ENCODE data around the gene PRDM5. TPM values are rescaled to one million over a fixed set of nuclear protein-coding genes. Genes with fewer than 3 reads are reported as not detected.

Gene PRDM5
- total RNA-seq, 5 donors from 2014 or later (not counting 1 experiment from before 2014, with no cell fraction given), result 0.47 to 1.4 (median 0.86) TPM; not detected in 1

- no peaks in the 10 kb centered on the region for H3K4me1 ChIP-seq (ENCODE audit: control insufficient read depth in 1 of 2, extremely low read depth in 1 of 2, insufficient read depth in 2 of 2, low read length in 2 of 2)
- ATAC-seq (replicated peaks in 1 of 4) (no peak), DNase-seq (no peak)
- no peaks in the 10 kb centered on the region for H3K9me3 ChIP-seq
- ChIA-PET POLR2A (no interaction called here), CTCF (interaction anchor here in 1 of 2 donors (0.8 kb wide), 1 partner anchor 27 kb away, joined by 3 read pairs; no protein-coding TSS in a partner anchor)
- H3K27me3 ChIP-seq (replicated peaks in 1 of 2; ENCODE audit: control insufficient read depth in 2 of 2, extremely low read depth in 1 of 2, insufficient read depth in 2 of 2, low read length in 1 of 2), result peaks cover 0 to 2% of the 10 kb centered on the region in 2 experiments
- no peak overlapping the region for H3K27ac ChIP-seq (ENCODE audit: low read length)
- no peak overlapping the region for H3K4me3 ChIP-seq (ENCODE audit: control insufficient read depth in 1 of 2, extremely low read depth in 1 of 2, low read length in 1 of 2)
- no peak overlapping the region for H3K27ac Mint-ChIP-seq
- H3K9me3 Mint-ChIP-seq, result no peaks in the 10 kb centered on the region
- H3K36me3 ChIP-seq (ENCODE audit: control insufficient read depth in 2 of 2, extremely low read depth in 1 of 2, insufficient read depth in 1 of 2, low read length in 1 of 2), result no peaks in the 10 kb centered on the region
- H3K4me1 Mint-ChIP-seq, result no peaks in the 10 kb centered on the region
- peaks cover 6 to 9% of the 10 kb centered on the region in 2 donors for H3K27me3 Mint-ChIP-seq
- H3K36me3 Mint-ChIP-seq, result no peaks in the 10 kb centered on the region
- H3K4me3 Mint-ChIP-seq, result no peak overlapping the region
Observed at GRCh38 chr4:120693816-120694215, 228.7 kb downstream of the PRDM5 start.

- no peak for DNase-seq
- POLR2A ChIA-PET, result no interaction called here
- Histone ChIP-seq H3K36me3 (ENCODE audit: control insufficient read depth in 2 of 2, extremely low read depth in 1 of 2, insufficient read depth in 1 of 2, low read length in 1 of 2) (no peaks in the 10 kb centered on the region), H3K27me3 (replicated peaks in 1 of 2; ENCODE audit: control insufficient read depth in 2 of 2, extremely low read depth in 1 of 2, insufficient read depth in 2 of 2, low read length in 1 of 2) (peaks cover 0 to 2% of the 10 kb centered on the region in 2 experiments), H3K4me3 (ENCODE audit: control insufficient read depth in 1 of 2, extremely low read depth in 1 of 2, low read length in 1 of 2) (no peak overlapping the region), H3K27ac (ENCODE audit: low read length) (no peak overlapping the region), H3K9me3 (no peaks in the 10 kb centered on the region), H3K4me1 (ENCODE audit: control insufficient read depth in 1 of 2, extremely low read depth in 1 of 2, insufficient read depth in 2 of 2, low read length in 2 of 2) (no peaks in the 10 kb centered on the region)
- H3K4me1 Mint-ChIP-seq, result no peaks in the 10 kb centered on the region
- H3K4me3 Mint-ChIP-seq, result no peak overlapping the region
- no peak overlapping the region for H3K27ac Mint-ChIP-seq
- no peaks in the 10 kb centered on the region for H3K9me3 Mint-ChIP-seq
- no peaks in the 10 kb centered on the region for H3K36me3 Mint-ChIP-seq
- 83% methylated on average over 1 of the region's 2 CpGs for WGBS (ENCODE audit: insufficient coverage)
- CTCF ChIA-PET, result no interaction called here
- ATAC-seq (replicated peaks in 1 of 4), result no peak
- peaks cover 3 to 6% of the 10 kb centered on the region in 2 donors for H3K27me3 Mint-ChIP-seq
Observed at GRCh38 chr4:120692964-120693363, 229.6 kb downstream of the PRDM5 start.

DNA sequence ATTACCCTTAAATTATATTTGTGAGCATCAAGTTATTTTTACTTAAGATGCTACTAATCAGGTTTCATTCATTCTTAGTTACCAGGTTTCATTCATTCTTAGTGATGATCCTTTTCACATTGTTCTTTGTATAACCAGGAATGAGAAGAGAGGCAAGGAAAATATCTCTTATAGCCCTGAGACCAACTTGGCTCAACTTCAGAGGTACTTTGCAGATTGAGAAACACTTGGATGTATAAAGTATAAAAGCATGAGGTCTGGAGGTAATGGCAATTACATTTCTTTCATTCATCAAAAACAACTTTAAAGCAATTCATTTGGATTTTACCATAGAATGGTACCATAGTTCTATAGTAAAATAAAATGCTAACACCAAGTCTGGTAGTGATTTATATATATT, 231.0 kb downstream of the PRDM5 start:
- DNase-seq (no peak), ATAC-seq (replicated peaks in 1 of 4) (no peak)
- Histone ChIP-seq H3K36me3 (ENCODE audit: control insufficient read depth in 2 of 2, extremely low read depth in 1 of 2, insufficient read depth in 1 of 2, low read length in 1 of 2) (no peaks in the 10 kb centered on the region), H3K9me3 (no peaks in the 10 kb centered on the region), H3K4me1 (ENCODE audit: control insufficient read depth in 1 of 2, extremely low read depth in 1 of 2, insufficient read depth in 2 of 2, low read length in 2 of 2) (no peaks in the 10 kb centered on the region), H3K27ac (ENCODE audit: low read length) (no peak overlapping the region), H3K27me3 (replicated peaks in 1 of 2; ENCODE audit: control insufficient read depth in 2 of 2, extremely low read depth in 1 of 2, insufficient read depth in 2 of 2, low read length in 1 of 2) (peaks cover 0 to 2% of the 10 kb centered on the region in 2 experiments), H3K4me3 (ENCODE audit: control insufficient read depth in 1 of 2, extremely low read depth in 1 of 2, low read length in 1 of 2) (no peak overlapping the region)
- Mint-ChIP-seq H3K36me3 (no peaks in the 10 kb centered on the region), H3K4me3 (no peak overlapping the region), H3K9me3 (no peaks in the 10 kb centered on the region), H3K4me1 (no peaks in the 10 kb centered on the region), H3K27me3 (peaks cover 3 to 4% of the 10 kb centered on the region in 2 donors), H3K27ac (no peak overlapping the region)
- POLR2A ChIA-PET, result no interaction called here
- CTCF ChIA-PET, result no interaction called here

GRCh38 chr4:120691106-120691505, 231.4 kb downstream of the PRDM5 start:
- H3K4me3 Mint-ChIP-seq, result no peak overlapping the region
- ChIA-PET POLR2A (no interaction called here), CTCF (interaction anchor here in 1 of 2 donors (1.0 kb wide), 1 partner anchor 536 kb away, joined by 3 read pairs; no protein-coding TSS in a partner anchor)
- no peaks in the 10 kb centered on the region for H3K36me3 Mint-ChIP-seq
- peaks cover 0 to 2% of the 10 kb centered on the region in 2 experiments for H3K27me3 ChIP-seq (replicated peaks in 1 of 2; ENCODE audit: control insufficient read depth in 2 of 2, extremely low read depth in 1 of 2, insufficient read depth in 2 of 2, low read length in 1 of 2)
- H3K27ac Mint-ChIP-seq, result no peak overlapping the region
- DNase-seq (no peak), ATAC-seq (replicated peaks in 1 of 4) (no peak)
- H3K4me1 ChIP-seq (ENCODE audit: control insufficient read depth in 1 of 2, extremely low read depth in 1 of 2, insufficient read depth in 2 of 2, low read length in 2 of 2), result no peaks in the 10 kb centered on the region
- no peaks in the 10 kb centered on the region for H3K9me3 Mint-ChIP-seq
- no peaks in the 10 kb centered on the region for H3K9me3 ChIP-seq
- H3K27ac ChIP-seq (ENCODE audit: low read length), result no peak overlapping the region
- H3K4me3 ChIP-seq (ENCODE audit: control insufficient read depth in 1 of 2, extremely low read depth in 1 of 2, low read length in 1 of 2), result no peak overlapping the region
- peaks cover 3 to 4% of the 10 kb centered on the region in 2 donors for H3K27me3 Mint-ChIP-seq
- H3K4me1 Mint-ChIP-seq, result no peaks in the 10 kb centered on the region
- no peaks in the 10 kb centered on the region for H3K36me3 ChIP-seq (ENCODE audit: control insufficient read depth in 2 of 2, extremely low read depth in 1 of 2, insufficient read depth in 1 of 2, low read length in 1 of 2)

GRCh38 chr4:120688791-120689190, 233.7 kb downstream of the PRDM5 start:
- Histone ChIP-seq H3K4me1 (ENCODE audit: control insufficient read depth in 1 of 2, extremely low read depth in 1 of 2, insufficient read depth in 2 of 2, low read length in 2 of 2) (no peaks in the 10 kb centered on the region), H3K4me3 (ENCODE audit: control insufficient read depth in 1 of 2, extremely low read depth in 1 of 2, low read length in 1 of 2) (no peak overlapping the region), H3K9me3 (no peaks in the 10 kb centered on the region), H3K27me3 (replicated peaks in 1 of 2; ENCODE audit: control insufficient read depth in 2 of 2, extremely low read depth in 1 of 2, insufficient read depth in 2 of 2, low read length in 1 of 2) (peaks cover 0 to 2% of the 10 kb centered on the region in 2 experiments), H3K36me3 (ENCODE audit: control insufficient read depth in 2 of 2, extremely low read depth in 1 of 2, insufficient read depth in 1 of 2, low read length in 1 of 2) (no peaks in the 10 kb centered on the region), H3K27ac (ENCODE audit: low read length) (no peak overlapping the region)
- no CpG with 5 or more reads among the region's 3 CpGs for WGBS (ENCODE audit: insufficient coverage)
- no peaks in the 10 kb centered on the region for H3K9me3 Mint-ChIP-seq
- ChIA-PET POLR2A (no interaction called here), CTCF (no interaction called here)
- DNase-seq, result no peak
- H3K4me1 Mint-ChIP-seq, result no peaks in the 10 kb centered on the region
- no peak overlapping the region for H3K27ac Mint-ChIP-seq
- no peak for ATAC-seq (replicated peaks in 1 of 4)
- H3K27me3 Mint-ChIP-seq, result peaks cover under 1 to 2% of the 10 kb centered on the region in 2 donors
- H3K4me3 Mint-ChIP-seq, result no peak overlapping the region
- no peaks in the 10 kb centered on the region for H3K36me3 Mint-ChIP-seq

- no peak overlapping the region for H3K4me3 ChIP-seq (ENCODE audit: control insufficient read depth in 1 of 2, extremely low read depth in 1 of 2, low read length in 1 of 2)
- H3K4me1 Mint-ChIP-seq, result no peaks in the 10 kb centered on the region
- H3K27ac ChIP-seq (ENCODE audit: low read length), result no peak overlapping the region
- ChIA-PET CTCF (no interaction called here), POLR2A (no interaction called here)
- no peaks in the 10 kb centered on the region for H3K36me3 Mint-ChIP-seq
- WGBS (ENCODE audit: insufficient coverage), result 100% methylated on average over 1 of the region's 2 CpGs
- H3K27ac Mint-ChIP-seq, result no peak overlapping the region
- H3K36me3 ChIP-seq (ENCODE audit: control insufficient read depth in 2 of 2, extremely low read depth in 1 of 2, insufficient read depth in 1 of 2, low read length in 1 of 2), result no peaks in the 10 kb centered on the region
- H3K4me1 ChIP-seq (ENCODE audit: control insufficient read depth in 1 of 2, extremely low read depth in 1 of 2, insufficient read depth in 2 of 2, low read length in 2 of 2), result no peaks in the 10 kb centered on the region
- no peak overlapping the region for H3K4me3 Mint-ChIP-seq
- peaks cover 0 to 2% of the 10 kb centered on the region in 2 experiments for H3K27me3 ChIP-seq (replicated peaks in 1 of 2; ENCODE audit: control insufficient read depth in 2 of 2, extremely low read depth in 1 of 2, insufficient read depth in 2 of 2, low read length in 1 of 2)
- H3K9me3 Mint-ChIP-seq, result no peaks in the 10 kb centered on the region
- DNase-seq (no peak), ATAC-seq (replicated peaks in 1 of 4) (no peak)
- H3K9me3 ChIP-seq, result no peaks in the 10 kb centered on the region
- peaks cover 0 to 5% of the 10 kb centered on the region in 2 donors for H3K27me3 Mint-ChIP-seq
Observed at GRCh38 chr4:120685756-120686278, 236.7 kb downstream of the PRDM5 start.

All from T-cell (primary cell).